ENCODE results near the gene YKT6.

Gene YKT6

GRCh38 chr7:44258865-44259546 is 58.2 kb downstream of the YKT6 start:
- FAIRE-seq = no peak
- TF ChIP-seq POLR2AphosphoS5 (IDR thresholded peaks at IDR 0.05; ENCODE audit: low read depth, low read length) (no peak), POLR2A (IDR thresholded peaks at IDR 0.05; ENCODE audit: low read depth, low read length) (no peak), TAF1 (IDR thresholded peaks at IDR 0.05; ENCODE audit: borderline replicate concordance, low read depth, low read length) (no peak)

GRCh38 chr7:44259547-44260457 is 59.0 kb downstream of the YKT6 start:
- DNase-seq (ENCODE audit: insufficient read length) (no peak), FAIRE-seq (peak; percentile 44)
- TF ChIP-seq TAF1 (IDR thresholded peaks at IDR 0.05; ENCODE audit: borderline replicate concordance, low read depth, low read length) (no peak), POLR2AphosphoS5 (IDR thresholded peaks at IDR 0.05; ENCODE audit: low read depth, low read length) (no peak), POLR2A (IDR thresholded peaks at IDR 0.05; ENCODE audit: low read depth, low read length) (no peak)

More at GRCh38 chr7:44258865-44259546, 58.2 kb downstream of the YKT6 start:
- DNase-seq (ENCODE audit: insufficient read length) = no peak

- TF ChIP-seq POLR2AphosphoS5 (IDR thresholded peaks at IDR 0.05; ENCODE audit: low read depth, low read length) (no peak), TAF1 (IDR thresholded peaks at IDR 0.05; ENCODE audit: borderline replicate concordance, low read depth, low read length) (no peak), POLR2A (IDR thresholded peaks at IDR 0.05; ENCODE audit: low read depth, low read length) (no peak)
- peak; percentile 5 for FAIRE-seq
- peak; percentile 48 for DNase-seq (ENCODE audit: insufficient read length)
These were observed 60.5 kb downstream of the YKT6 start for GRCh38 chr7:44261240-44261639.

GRCh38 chr7:44262031-44262430 is 61.3 kb downstream of the YKT6 start:
- FAIRE-seq (no peak), DNase-seq (ENCODE audit: insufficient read length) (no peak)
- TF ChIP-seq POLR2A (IDR thresholded peaks at IDR 0.05; ENCODE audit: low read depth, low read length) (no peak), TAF1 (IDR thresholded peaks at IDR 0.05; ENCODE audit: borderline replicate concordance, low read depth, low read length) (no peak), POLR2AphosphoS5 (IDR thresholded peaks at IDR 0.05; ENCODE audit: low read depth, low read length) (no peak)

GRCh38 chr7:44263326-44264082 is 62.7 kb downstream of the YKT6 start:
- no peak for TF ChIP-seq POLR2A (IDR thresholded peaks at IDR 0.05; ENCODE audit: low read depth, low read length)
- no peak for TF ChIP-seq POLR2AphosphoS5 (IDR thresholded peaks at IDR 0.05; ENCODE audit: low read depth, low read length)
- no peak for TF ChIP-seq TAF1 (IDR thresholded peaks at IDR 0.05; ENCODE audit: borderline replicate concordance, low read depth, low read length)
- no peak for FAIRE-seq
- DNase-seq (ENCODE audit: insufficient read length) = no peak

Measured in GM12892 (cell line).